HepG2 (cell line): ENCODE measurements around the gene CNGA1. TPM values are rescaled to one million over a fixed set of nuclear protein-coding genes. Genes with fewer than 3 reads are reported as not detected.

Source experiments
- ATAC-seq: fragments of 200-7000 bp; cut with Tn5 transposase; 3 replicates; pipeline ENCODE4 v1.9.1; 2020; ENCODE audit warnings: mild to moderate bottlenecking, moderate library complexity
- BruUV-seq: library from RNA; stranded (reverse); fragments of 400-500 nt; replicated peaks from 2 replicates; lab custom pipeline; 2021; lab: Mats Ljungman, UMichigan
- CTCF ChIA-PET: fragments of 300-600 bp; formaldehyde crosslinking; extraction: SDS; loops from one replicate; lab custom pipeline; 2021; ENCODE audit warnings: low total read pairs, inconsistent platforms, low intra/inter-chr PET ratio; lab: Yijun Ruan, JAX
- POLR2A ChIA-PET: fragments of 350-600 bp; sonication (Branson Sonifier 250); formaldehyde crosslinking; loops from one replicate; lab custom pipeline; 2020; ENCODE audit warnings: antibody characterized with exemption, inconsistent platforms; lab: Yijun Ruan, JAX
- DNase-seq: peaks from one replicate; pipeline ENCODE4 v3.0.0-alpha.2; 2015; ENCODE audit warnings: low spot score
- FAIRE-seq: peaks from 3 replicates; lab custom pipeline; 2011; peaks lifted over from hg19 to GRCh38; lab: Jason Lieb, UNC
- H2AFZ ChIP-seq: one replicate; pipeline ENCODE4 v1.6.1; 2011; ENCODE audit warnings: low read length, inconsistent platforms
- H3K27ac ChIP-seq: fragments of 300-600 bp; 3 replicates; pipeline ENCODE4 v1.8.0; 2011; ENCODE audit warnings: mixed run types, mild to moderate bottlenecking, mixed read lengths, low read length, inconsistent platforms; ENCODE audit not compliant: insufficient read depth; ENCODE audit errors: extremely low read length
- H3K27me3 ChIP-seq, 2 experiments: fragments of 200-600 bp in 1 of 2; 2 replicates in 1 of 2; 3 replicates in 1 of 2; pipeline versions ENCODE4 v1.6.0 to v1.8.0; 2011; ENCODE audit warnings: low read length in 2 of 2, mild to moderate bottlenecking in 2 of 2, moderate library complexity in 2 of 2, inconsistent platforms in 1 of 2; ENCODE audit not compliant: insufficient read depth in 2 of 2, control insufficient read depth in 1 of 2
- H3K36me3 ChIP-seq, 2 experiments: fragments of 200-600 bp in 1 of 2; replicated peaks in 1 of 2; 2 replicates in 1 of 2; 3 replicates in 1 of 2; pipeline versions ENCODE4 v1.5.1 to v1.8.0; 2011; ENCODE audit warnings: low read length in 2 of 2, inconsistent platforms in 1 of 2; ENCODE audit not compliant: insufficient read depth in 2 of 2, control insufficient read depth in 1 of 2
- H3K4me1 ChIP-seq: 2 replicates; pipeline ENCODE4 v1.5.1; 2012; ENCODE audit warnings: low read length, inconsistent platforms; ENCODE audit not compliant: insufficient read depth
- H3K4me2 ChIP-seq: 2 replicates; pipeline ENCODE4 v1.6.0; 2011; ENCODE audit warnings: low read depth, low read length, inconsistent platforms
- H3K4me3 ChIP-seq, 3 experiments: fragments of 200-600 bp in 1 of 3; sonication (generic), shearing (Covaris generic) in 1 of 3; replicated peaks in 1 of 3; 2 replicates each; pipeline ENCODE4 v1.5.1; 2011 to 2016; ENCODE audit warnings: low read length in 3 of 3, inconsistent platforms in 2 of 3, low read depth in 2 of 3, mild to moderate bottlenecking in 2 of 3, control low read depth in 1 of 3, mixed read lengths in 1 of 3; ENCODE audit not compliant: insufficient read depth in 1 of 3
- H3K79me2 ChIP-seq: one replicate; pipeline ENCODE4 v1.6.1; 2011; ENCODE audit warnings: low read length, inconsistent platforms; ENCODE audit not compliant: insufficient read depth
- H3K9ac ChIP-seq: 2 replicates; pipeline ENCODE4 v1.6.0; 2011; ENCODE audit warnings: mild to moderate bottlenecking, low read depth, low read length, inconsistent platforms; ENCODE audit not compliant: insufficient read depth
- H3K9me3 ChIP-seq: 2 replicates; pipeline ENCODE4 v1.5.1; 2012; ENCODE audit warnings: mild to moderate bottlenecking, low read length
- H4K20me1 ChIP-seq: 2 replicates; pipeline ENCODE4 v1.6.0; 2011; ENCODE audit warnings: inconsistent platforms, mild to moderate bottlenecking, low read length, moderate library complexity; ENCODE audit not compliant: insufficient read depth
- DNMT3B ChIP-seq: conservative IDR thresholded peaks from 2 replicates; pipeline ENCODE4 v1.6.1; 2016; ENCODE audit warnings: missing biosample characterization, control low read depth
- IKZF5 ChIP-seq: IDR thresholded peaks from 2 replicates; pipeline ENCODE4 v1.6.1; 2018; ENCODE audit warnings: missing genetic modification reagents, mild to moderate bottlenecking, missing compliant biosample characterization
- LBX2 ChIP-seq: sonication (generic); formaldehyde crosslinking; IDR thresholded peaks from 2 replicates; pipeline ENCODE4 v1.5.0; 2020; ENCODE audit warnings: missing genetic modification reagents, mild to moderate bottlenecking, borderline replicate concordance
- MAF1 ChIP-seq: sonication (generic); formaldehyde crosslinking; IDR thresholded peaks from 2 replicates; pipeline ENCODE4 v1.5.0; 2020; ENCODE audit warnings: missing genetic modification reagents, borderline replicate concordance
- NR3C1 ChIP-seq: sonication (generic); formaldehyde crosslinking; IDR thresholded peaks from 2 replicates; pipeline ENCODE4 v1.4.0; 2020; ENCODE audit warnings: missing genetic modification reagents
- RAD51 ChIP-seq: fragments of 450-650 bp; IDR thresholded peaks from 2 replicates; pipeline ENCODE4 v1.6.1; 2016; ENCODE audit warnings: borderline replicate concordance
- SATB2 ChIP-seq: sonication (generic); formaldehyde crosslinking; IDR thresholded peaks from 2 replicates; pipeline ENCODE4 v1.5.0; 2020; ENCODE audit warnings: missing genetic modification reagents
- SNAPC2 ChIP-seq: sonication (generic); formaldehyde crosslinking; IDR thresholded peaks from 2 replicates; pipeline ENCODE4 v1.8.1; 2022; ENCODE audit warnings: mild to moderate bottlenecking, missing genetic modification reagents
- SRSF9 ChIP-seq: fragments of 200-400 bp; formaldehyde crosslinking; IDR thresholded peaks from 2 replicates; pipeline ENCODE4 v1.6.1; 2018; ENCODE audit warnings: borderline replicate concordance, mild to moderate bottlenecking, low read depth, low read length; ENCODE audit not compliant: insufficient read depth, poor library complexity, severe bottlenecking
- TCF12 ChIP-seq, 2 experiments: fragments of 450-650 bp in 1 of 2; sonication (generic) in 1 of 2; formaldehyde crosslinking in 1 of 2; IDR thresholded peaks; 2 replicates each; pipeline versions ENCODE4 v1.6.1 to v1.8.0; 2017 to 2022; ENCODE audit warnings: antibody characterized with exemption in 1 of 2, mild to moderate bottlenecking in 1 of 2, missing genetic modification reagents in 1 of 2, moderate library complexity in 1 of 2
- ZBTB21 ChIP-seq: sonication (generic); formaldehyde crosslinking; IDR thresholded peaks from 2 replicates; pipeline ENCODE4 v1.4.0; 2020; ENCODE audit warnings: missing genetic modification reagents
- ZFP37 ChIP-seq: sonication (generic); formaldehyde crosslinking; IDR thresholded peaks from 2 replicates; pipeline ENCODE4 v1.4.0; 2020; ENCODE audit warnings: missing genetic modification reagents, borderline replicate concordance
- ZNF576 ChIP-seq: sonication (generic); formaldehyde crosslinking; IDR thresholded peaks from 2 replicates; pipeline ENCODE4 v1.4.0; 2020; ENCODE audit warnings: mild to moderate bottlenecking, missing genetic modification reagents
- ZNF776 ChIP-seq: sonication (generic); formaldehyde crosslinking; IDR thresholded peaks from 2 replicates; pipeline ENCODE4 v1.4.0; 2020; ENCODE audit warnings: mild to moderate bottlenecking, missing genetic modification reagents
- WGBS: methylation state at CpG from one replicate; pipeline ENCODE4 v1.1.6; 2017; ENCODE audit warnings: low lambda C conversion rate; 5-methylcytosine and 5-hydroxymethylcytosine counted together
- in situ Hi-C: cut with HindIII; loops from 2 replicates; pipeline ENCODE4 v1.10.0; 2017; ENCODE audit warnings: low pct_unique_long_range_greater_than_20kb; ENCODE audit not compliant: extremely low pct_ligation_motif_present
- intact Hi-C: fragments of 100-400 bp; cut with micrococcal nuclease; formaldehyde crosslinking; loops from one replicate; pipeline ENCODE4 v1.10.0; 2022; ENCODE audit not compliant: unreplicated experiment
- polyA plus RNA-seq, 8 experiments: library from polyadenylated mRNA; depleted of rRNA in 3 of 8; stranded (reverse) in 7 of 8; unstranded in 1 of 8; fragments of >200 nt; fragmentation: Illumina TruSeq in 4 of 8; extraction: Trizol in 4 of 8; gene quantifications; 2 replicates each; pipeline versions ENCODE4 v1.2.1 to v1.2.3, GENCODE V29; 2011 to 2016; ENCODE audit warnings: low read depth in 4 of 8, missing spikeins in 1 of 8, mixed read lengths in 1 of 8; ENCODE audit not compliant: insufficient read depth in 1 of 8
- total RNA-seq, 5 experiments: library from RNA; depleted of rRNA; stranded (reverse); fragments of >200 nt; fragmentation: Illumina TruSeq; extraction: Trizol; gene quantifications; 2 replicates each; pipeline ENCODE4 v1.2.3, GENCODE V29; 2016; ENCODE audit warnings: low read depth in 1 of 5

Gene CNGA1
- total and polyA plus RNA-seq, 2 of the 13 experiments (the other 11 are each of a cell fraction or from before 2014, with no cell fraction given) = 0.22 to 0.40 TPM

GRCh38 chr4:48051078-48051477 lies 34.6 kb upstream of the CNGA1 start:
- Histone ChIP-seq H3K36me3 (no peaks in the 10 kb centered on the region), H3K27ac (no peak overlapping the region), H2AFZ (no peak overlapping the region), H3K4me1 (peaks cover 11% of the 10 kb centered on the region; the same call in 1 of the 2 replicates), H3K9ac (no peak overlapping the region), H3K4me2 (no peak overlapping the region), H3K4me3 (no peak overlapping the region), H4K20me1 (no peaks in the 10 kb centered on the region), H3K9me3 (no peaks in the 10 kb centered on the region), H3K27me3 (peaks cover 0 to 1% of the 10 kb centered on the region in 2 experiments; a peak in 3 of 5 replicates), H3K79me2 (no peaks in the 10 kb centered on the region)
- in situ Hi-C loops = no loop called here
- WGBS = 0% methylated on average over 1 of the region's 1 CpG
- ATAC-seq = no peak
- no peak for FAIRE-seq
- intact Hi-C loops = no loop called here
- CTCF ChIA-PET = no interaction called here
- POLR2A ChIA-PET = no interaction called here
- TF ChIP-seq IKZF5 (CRISPR knock-in tag) (no peak), ZNF776 (CRISPR knock-in tag) (no peak), ZFP37 (CRISPR knock-in tag) (no peak), DNMT3B (CRISPR knock-in tag) (no peak), ZNF576 (CRISPR knock-in tag) (no peak), SATB2 (CRISPR knock-in tag) (no peak), ZBTB21 (no peak), NR3C1 (CRISPR knock-in tag) (no peak), RAD51 (no peak), SRSF9 (no peak), LBX2 (CRISPR knock-in tag) (no peak), SNAPC2 (CRISPR knock-in tag) (no peak), TCF12 (IDR thresholded peaks at IDR 0.05) (no peak), TCF12 (CRISPR knock-in tag; IDR thresholded peaks at IDR 0.05) (no peak), MAF1 (no peak)
- no peak for DNase-seq
- BruUV-seq = no TSS peak
